Gastrocnemius medialis (tissue), 4 donors: ENCODE results near the gene TNFAIP3.
"Not testable (repeated sequence)": the region's sequence is repeated elsewhere in the genome, so short reads cannot be mapped to it uniquely, and the experiment has no call there.

Source experiments
- POLR2A ChIP-seq, 2 donors: fragments of 450-650 bp; IDR thresholded peaks; one replicate each; pipeline ENCODE4 v1.6.1; 2017; ENCODE audit warnings: antibody characterized with exemption in 2 of 2, mild to moderate bottlenecking in 2 of 2, moderate library complexity in 2 of 2
- TF ChIP-seq, protein P1 (sequence below), 5 experiments: fragments of 450-650 bp in 3 of 5; fragments of 200-600 bp in 2 of 5; sonication (generic) in 2 of 5; IDR thresholded peaks in 4 of 5; conservative IDR thresholded peaks in 1 of 5; 1 replicate in 4 of 5; 2 replicates in 1 of 5; pipeline ENCODE4 v1.5.1; 2016 to 2019; ENCODE audit warnings: antibody characterized with exemption in 5 of 5, mild to moderate bottlenecking in 3 of 5, moderate library complexity in 3 of 5

- TF ChIP-seq, protein P1, sequence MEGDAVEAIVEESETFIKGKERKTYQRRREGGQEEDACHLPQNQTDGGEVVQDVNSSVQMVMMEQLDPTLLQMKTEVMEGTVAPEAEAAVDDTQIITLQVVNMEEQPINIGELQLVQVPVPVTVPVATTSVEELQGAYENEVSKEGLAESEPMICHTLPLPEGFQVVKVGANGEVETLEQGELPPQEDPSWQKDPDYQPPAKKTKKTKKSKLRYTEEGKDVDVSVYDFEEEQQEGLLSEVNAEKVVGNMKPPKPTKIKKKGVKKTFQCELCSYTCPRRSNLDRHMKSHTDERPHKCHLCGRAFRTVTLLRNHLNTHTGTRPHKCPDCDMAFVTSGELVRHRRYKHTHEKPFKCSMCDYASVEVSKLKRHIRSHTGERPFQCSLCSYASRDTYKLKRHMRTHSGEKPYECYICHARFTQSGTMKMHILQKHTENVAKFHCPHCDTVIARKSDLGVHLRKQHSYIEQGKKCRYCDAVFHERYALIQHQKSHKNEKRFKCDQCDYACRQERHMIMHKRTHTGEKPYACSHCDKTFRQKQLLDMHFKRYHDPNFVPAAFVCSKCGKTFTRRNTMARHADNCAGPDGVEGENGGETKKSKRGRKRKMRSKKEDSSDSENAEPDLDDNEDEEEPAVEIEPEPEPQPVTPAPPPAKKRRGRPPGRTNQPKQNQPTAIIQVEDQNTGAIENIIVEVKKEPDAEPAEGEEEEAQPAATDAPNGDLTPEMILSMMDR (IDR thresholded peaks at IDR 0.05 in 4 of 5, conservative IDR thresholded peaks at IDR 0.05 in 1 of 5), result not testable (repeated sequence)
- not testable (repeated sequence) for TF ChIP-seq POLR2A (IDR thresholded peaks at IDR 0.05)
These were observed 29.0 kb upstream of the TNFAIP3 start for GRCh38 chr6:137838090-137838489.
